GDM1 (cell line): Measurements from ENCODE around the gene LRP1.

ENCODE experiments used
- DNase-seq: peaks from one replicate; lab custom pipeline; 2025; lab: John Stamatoyannopoulos, UW

Gene LRP1

DNA sequence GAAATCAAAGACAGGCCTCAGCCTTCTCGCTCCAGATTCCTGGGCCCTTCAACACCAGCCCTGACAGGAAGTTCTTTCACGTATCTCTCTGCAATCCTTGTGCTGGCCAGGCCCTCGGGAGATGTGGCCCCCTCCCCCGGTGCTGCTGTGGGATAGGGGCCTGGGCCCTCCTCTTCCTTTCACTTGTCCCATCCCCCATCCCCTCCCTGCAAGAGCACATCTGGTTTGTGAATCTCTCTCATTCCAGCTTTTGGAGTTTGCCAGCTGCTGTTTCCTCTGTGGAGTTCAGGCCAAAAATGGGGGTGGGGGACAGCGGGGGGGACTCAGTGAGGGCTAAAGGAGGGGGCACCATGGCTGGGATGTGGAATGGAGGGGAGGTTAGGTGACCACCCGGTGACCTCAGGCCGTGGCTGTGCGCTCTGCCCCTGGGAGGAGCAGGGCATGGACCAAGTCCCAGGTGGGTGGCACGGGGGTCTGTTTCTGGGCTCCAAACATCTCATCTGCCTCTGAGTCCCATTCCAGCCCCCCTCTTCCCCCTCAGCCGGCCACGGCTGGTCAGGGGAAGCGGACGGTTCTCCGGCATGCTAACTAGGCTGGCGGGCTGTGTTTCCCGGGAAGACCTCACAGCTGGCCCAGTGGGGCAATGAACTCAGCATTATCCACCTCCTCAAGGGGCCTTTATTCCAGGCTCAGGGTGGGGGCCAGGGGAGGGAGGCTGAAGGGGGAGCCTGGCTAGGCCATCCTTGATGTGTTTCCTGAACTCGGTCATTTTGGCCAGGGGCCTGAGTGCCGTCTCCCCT is 7.4 kb downstream of the LRP1 start:
- no peak for DNase-seq

DNA sequence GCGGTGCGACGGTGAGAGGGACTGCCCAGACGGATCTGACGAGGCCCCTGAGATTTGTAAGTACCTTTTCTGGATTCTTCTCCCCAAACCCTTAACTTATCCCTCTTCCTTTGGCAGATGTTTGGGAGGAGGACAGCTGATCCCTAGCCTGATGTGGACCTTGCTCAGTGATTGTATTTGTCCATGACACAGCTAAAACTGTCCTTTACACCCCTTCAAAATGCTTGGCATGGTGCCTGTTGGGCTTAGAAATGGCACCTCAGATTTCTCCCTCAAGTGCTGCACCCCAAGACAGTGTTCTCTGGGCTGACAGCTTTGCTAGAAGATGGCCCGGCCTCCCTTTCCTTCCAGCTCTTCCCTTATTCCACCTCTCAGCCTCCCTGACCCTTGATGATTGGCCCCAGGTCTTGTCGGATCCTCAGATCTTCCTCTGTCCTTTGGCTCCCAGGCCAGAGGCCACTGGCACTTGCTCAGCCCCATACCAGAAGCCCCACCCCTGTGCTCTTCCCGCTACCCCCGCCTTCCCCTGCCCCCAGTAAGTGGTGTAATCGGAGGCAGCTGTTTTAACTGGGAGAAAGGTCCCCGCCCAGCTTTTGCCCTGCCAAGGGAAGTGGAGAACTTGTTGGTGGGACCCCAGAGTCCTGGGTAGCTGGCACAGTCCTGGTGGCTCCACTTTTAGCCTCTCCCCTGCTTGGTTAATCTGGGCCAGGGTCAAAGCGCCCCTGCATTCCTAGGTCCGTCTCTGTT is 10.4 kb downstream of the LRP1 start:
- DNase-seq, result no peak

DNA sequence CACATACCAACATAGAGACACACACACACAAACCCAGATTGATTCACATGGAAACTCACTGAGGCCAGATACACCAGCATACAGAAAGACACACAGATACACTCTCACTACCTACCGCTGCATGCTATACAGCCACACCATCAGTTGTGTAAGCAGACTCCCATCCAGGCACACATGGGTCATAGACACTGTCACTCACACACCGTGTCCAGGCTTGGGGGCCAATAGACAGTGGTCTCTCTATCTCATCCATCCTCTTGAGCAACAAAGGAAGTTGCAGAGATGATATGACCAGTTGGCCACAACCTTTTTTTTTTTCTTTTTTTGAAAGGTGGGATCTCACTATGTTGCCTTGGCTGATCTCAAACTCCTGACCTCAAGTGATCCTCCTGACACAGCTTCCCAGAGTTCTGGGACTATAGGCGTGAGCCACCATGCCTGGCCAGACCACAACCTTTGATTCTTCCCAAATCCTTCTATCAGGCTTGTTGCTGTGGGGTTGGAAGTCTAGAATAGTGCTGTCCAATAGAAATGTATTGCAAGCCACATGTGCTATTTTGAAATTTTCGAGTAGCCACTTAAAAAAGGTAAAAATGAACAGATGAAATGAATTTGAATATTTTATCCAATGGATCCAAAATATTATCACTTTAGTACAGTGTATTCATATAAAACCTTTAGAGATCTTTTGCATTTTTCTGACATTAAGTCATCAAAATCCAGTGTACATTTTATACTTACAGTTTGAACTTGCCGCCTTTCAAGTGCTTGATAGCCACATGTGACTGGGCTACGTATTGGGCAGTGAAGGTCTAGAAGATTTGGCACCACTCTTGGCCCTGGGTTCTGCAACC is 11.7 kb downstream of the LRP1 start:
- no peak for DNase-seq

DNA sequence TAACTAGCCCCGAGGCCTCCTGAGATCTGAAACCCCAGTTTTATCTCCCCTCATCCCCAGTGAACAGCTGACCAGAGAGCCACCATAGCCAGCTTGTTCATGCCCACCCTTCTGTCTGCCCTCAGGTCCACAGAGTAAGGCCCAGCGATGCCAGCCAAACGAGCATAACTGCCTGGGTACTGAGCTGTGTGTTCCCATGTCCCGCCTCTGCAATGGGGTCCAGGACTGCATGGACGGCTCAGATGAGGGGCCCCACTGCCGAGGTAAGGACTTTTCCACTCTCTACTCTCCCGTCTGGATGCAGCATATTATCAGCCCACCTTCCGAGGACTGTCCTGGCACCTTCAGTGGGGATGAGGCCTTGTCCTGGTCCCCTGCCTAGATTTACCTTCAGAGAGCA is 13.0 kb downstream of the LRP1 start:
- DNase-seq, result no peak

DNA sequence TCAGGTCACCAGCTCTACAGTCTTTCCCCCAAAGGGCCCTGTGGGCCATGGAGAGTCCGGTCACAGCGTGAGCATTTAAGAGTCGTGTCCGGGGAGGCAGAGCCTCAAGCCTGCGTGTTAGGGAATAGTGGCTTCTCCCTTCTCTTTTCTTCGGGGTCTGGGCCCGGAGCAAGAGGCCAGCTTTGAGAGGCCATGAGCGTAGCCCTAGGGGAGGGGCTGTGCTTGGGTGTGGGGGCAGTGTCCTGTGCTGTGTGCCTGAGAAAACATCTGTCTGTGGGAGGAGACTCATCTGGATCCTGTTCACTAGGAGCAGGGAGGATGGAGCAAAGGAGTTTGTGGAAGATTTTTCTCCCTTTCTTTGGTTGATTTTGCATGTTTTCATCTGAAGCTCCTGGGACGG is 13.8 kb downstream of the LRP1 start:
- DNase-seq, result no peak

DNA sequence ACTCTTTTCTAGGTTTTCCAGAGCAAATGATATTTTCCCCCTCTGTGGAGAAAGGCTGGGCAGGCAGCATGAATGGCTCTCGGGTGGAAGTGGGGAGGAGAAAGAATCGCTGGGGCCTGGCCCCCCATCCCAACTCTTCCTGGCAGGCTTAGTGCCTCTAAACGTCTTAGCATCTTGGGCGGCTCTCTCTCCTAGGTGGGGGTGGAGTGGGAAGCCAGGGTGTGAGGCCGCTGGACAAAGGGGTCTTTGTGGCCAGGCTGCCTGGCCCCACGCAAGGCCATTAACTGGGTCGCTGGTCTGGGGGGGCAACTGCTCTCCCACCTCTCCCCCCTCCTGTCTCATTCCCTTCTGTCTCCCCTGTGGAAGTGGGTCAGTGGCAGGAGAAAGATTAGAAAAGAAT is 14.4 kb downstream of the LRP1 start:
- no peak for DNase-seq

DNA sequence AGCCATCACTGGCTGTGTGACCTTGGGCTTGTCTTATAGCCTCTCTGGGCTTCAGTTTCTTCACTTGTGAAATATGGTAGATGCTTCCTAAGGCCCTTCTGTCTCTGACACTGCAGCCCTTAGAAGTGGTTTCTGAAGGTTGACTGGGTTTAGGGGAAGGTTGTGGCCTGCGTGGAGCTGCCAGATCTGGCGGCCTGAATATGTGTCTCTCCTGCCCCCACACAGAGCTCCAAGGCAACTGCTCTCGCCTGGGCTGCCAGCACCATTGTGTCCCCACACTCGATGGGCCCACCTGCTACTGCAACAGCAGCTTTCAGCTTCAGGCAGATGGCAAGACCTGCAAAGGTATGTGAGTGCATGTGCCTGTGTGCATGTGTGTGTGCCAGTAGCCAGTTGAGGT is 15.2 kb downstream of the LRP1 start:
- DNase-seq, result no peak

DNA sequence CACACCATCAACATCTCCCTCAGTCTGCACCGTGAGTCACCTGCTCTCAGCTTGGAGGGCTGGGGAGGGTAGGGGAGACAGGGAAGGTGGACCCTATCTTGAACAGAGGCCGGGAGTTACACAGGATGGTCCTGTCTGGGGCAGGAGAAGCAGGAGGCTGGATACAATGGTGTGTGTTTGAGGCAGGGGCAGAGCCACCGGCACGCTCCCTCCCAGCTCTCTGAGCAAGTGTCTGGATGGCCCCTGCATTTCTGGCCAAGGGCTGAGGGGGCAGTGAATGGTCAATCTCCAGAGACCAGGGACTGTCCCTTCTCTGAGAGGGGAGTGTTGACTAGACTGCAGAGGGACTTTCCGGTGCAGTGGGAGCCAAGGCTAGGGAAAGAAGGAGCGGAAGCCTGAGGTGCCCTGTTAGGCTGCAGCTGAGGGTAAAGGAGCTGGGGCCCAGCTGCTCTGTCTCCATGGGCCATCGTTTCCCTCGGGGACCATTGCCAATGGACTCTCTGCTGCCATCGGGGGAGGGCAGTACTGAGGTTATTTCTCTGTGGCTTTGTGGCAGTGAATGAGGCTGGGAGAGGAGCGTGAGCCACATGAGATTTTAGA is 17.3 kb downstream of the LRP1 start:
- no peak for DNase-seq

DNA sequence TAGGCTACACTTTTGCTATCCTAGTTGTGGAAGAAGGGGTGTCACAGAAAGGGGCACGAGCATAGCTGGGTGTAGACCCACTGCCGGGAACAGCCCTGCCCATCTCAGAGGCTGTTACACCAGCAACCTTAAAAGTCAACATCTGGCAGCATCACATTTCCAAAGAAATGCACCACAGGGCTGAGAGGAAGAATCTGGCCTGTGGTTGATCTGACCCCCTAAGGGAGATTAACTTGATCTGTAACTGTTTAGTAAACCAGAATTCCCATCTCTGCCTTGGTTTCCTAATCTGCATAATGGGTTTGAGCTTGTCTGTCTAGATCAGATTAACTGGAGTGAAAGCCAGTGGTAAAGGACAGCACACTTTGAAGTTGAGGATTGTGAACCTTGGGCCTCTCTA is 17.8 kb downstream of the LRP1 start:
- no peak for DNase-seq

DNA sequence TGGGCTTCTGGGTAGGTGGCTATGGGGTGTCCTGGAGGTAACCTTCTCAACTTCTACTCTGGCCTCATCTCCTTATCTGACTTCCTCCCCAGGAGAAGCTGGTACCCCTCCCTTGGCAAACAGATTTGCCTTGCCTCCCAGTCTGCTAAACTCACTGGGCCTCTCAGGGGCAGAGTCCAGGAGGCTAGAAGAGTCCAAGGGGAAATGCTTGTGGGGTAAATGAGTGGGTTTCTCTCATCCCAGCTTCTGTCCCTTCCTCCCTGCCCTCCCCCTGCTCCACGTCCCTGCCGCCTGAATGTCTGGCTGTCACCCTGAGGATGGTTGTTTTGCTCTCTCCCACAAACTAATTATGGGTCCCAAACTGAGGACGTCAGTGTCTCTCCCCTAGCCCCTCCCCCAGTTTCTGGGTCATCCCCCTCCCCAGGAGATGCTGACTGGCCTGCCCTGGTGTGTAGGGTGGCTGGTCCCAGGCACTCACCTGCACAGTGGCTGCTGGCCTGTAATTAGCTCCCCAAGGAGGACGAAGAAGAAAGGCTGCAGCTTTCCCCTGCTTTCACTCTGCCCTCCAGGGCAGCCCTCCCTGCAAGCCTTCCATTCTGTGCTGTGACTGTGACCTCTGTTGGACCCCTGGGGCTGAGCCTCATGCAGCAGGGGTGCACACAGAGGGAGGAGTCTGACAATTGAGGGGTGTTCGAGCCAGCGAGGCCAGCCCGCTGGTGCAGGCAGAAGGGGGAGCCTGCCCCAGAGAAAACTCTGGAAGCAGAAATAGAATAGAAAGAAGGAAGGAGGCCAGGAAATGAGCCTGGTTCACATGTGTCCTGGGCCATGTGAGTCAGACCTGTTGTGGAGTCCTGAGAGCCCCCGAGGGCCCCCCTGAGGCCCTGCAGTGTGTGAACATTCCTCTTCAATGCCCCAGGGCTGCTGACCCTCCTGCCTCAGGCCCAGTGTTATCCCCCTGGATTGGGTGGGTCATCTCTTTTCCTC is 19.0 kb downstream of the LRP1 start, which contains the start of gene LRP1-AS:
Gene LRP1-AS, minus strand, starts transcription at position 659 of the 984 bp plus-strand sequence.
- DNase-seq, result no peak

DNA sequence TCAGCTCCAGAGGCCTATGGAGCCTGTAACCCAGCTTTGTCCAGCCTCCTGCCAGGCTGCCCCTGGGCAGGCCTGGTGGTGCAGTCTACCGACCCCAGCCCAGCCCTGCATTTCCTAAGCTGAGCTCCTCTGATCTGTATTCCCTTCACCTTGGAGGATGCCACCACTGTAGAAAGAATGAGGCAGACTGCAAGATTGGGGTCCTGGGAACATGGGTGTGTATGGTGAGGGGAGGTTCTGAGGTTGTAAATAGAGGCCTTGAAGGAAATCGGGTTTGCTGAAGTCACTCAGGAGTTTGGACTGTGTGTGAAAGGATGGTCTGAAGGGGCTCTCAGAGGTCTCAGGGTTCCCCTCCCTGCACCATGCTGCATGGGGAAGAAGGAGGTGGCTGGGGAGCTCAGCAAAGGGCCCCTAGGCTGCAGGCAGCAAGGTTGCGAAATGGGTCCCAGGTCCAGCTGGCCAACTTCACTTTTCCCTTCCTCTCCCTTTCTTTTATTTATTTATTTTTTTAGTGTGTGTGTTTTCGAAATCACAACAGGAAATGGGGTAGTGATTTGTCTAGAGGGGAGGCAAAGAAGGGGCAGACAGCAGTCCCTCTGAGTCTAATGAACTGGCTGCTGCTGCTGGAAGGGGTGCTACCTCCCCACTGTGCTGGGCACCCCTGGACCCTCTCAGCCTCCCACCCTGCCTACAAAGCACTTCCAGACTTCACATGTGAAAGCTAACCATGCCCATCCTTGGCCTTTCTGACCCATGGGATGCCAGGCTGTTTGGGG is 20.4 kb downstream of the LRP1 start:
- DNase-seq, result no peak

DNA sequence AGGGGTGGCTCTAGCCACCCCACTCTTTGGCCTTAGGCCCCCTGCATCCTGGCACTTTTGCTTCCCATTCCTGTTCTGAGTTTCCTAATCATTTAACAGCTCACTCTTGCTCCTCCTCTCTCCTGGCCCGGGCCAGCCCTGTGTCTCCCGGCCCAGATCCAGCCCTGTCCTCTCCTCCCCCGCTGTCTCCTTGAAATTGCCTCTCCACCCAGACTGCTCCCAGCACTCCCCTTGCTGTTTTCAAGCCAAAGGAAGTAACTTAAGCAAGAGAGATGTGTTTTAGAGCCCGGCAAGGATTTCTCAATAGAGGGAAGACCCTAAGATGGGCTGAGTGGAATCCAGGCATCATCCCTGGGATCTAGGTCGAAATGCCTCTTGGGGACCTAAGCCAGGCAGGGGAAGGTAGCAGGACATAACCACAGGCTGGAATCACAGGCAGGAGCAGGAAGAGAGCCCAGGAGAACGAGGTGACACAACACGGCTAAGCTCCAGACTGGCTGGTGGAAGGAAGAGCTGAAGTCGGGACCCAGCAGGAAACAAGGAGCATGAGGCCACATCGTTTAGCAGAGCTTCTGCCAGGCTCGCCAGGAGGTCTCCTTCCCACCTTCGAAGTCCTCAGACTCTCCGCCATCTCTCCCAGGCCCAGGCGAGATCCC is 21.1 kb downstream of the LRP1 start:
- DNase-seq, result no peak

DNA sequence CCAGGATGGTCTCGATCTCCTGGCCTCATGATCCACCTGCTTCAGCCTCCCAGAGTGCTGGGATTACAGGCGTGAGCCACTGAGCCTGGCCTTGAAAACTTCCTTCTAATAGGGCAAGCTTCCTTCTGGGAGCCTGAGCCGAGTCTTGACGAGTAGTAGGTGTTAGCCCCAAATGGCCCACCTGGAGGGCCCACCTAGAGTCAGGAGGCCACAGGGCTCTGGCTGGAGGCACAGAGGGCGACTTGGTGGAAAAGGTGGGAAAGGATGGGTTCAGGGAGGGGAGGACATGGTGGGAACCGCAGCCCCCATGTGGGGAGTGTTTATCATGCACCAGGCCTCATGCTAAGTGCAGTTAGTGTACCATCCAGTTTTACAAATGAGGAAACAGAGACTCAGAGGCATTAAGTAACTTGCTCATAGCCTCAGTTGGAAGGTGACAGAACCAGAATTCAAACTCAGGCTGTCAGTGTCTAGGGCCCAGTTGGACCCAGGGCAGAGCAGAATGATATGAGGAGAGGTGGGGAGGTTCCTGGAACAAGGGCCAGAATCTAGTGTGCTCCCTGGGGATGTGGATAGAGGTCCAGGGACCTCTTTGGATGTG is 22.2 kb downstream of the LRP1 start:
- DNase-seq, result no peak

DNA sequence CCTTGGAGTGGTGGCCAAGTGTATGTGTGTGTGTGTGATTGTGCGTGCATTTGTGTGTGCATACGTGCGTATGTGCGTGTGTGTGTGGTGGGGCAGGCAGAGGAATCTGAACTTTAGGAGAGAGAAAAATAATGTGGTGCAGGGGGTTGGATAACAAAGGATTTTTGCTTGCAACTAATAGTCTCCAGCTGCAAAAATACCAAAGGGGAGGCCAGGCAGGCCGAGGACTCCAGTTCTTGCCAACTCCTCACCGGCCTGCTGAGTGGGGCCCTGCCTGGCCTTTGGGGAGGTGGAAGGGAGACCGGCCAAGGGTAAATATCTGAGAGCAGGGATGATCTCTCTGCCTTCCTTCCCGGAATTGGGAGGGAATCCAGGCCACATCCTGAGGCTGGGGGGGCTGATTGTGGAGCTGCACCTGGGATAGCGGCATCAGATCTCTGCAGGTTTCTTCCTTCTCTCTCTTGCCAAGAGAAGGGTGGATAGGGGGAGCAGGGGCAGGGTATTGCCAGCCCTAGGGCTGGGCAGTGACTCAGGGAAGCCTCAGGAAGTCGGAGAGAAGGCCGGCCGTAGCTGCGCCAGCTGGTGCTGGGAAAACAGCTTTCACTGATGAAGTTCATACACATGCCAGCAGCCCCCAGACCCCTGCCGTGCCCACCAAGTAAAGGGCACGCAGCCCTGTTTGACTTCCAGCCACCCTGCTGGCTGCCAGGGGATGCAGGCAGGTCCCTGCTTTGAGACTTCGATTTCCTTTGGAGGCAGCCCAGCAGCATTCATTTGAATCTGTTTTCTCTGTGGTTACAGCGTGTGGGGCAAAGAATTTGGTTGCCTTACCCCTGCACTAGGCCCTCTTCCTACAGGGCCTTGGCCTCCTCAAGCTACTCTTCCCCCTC is 23.7 kb downstream of the LRP1 start:
- DNase-seq, result no peak

DNA sequence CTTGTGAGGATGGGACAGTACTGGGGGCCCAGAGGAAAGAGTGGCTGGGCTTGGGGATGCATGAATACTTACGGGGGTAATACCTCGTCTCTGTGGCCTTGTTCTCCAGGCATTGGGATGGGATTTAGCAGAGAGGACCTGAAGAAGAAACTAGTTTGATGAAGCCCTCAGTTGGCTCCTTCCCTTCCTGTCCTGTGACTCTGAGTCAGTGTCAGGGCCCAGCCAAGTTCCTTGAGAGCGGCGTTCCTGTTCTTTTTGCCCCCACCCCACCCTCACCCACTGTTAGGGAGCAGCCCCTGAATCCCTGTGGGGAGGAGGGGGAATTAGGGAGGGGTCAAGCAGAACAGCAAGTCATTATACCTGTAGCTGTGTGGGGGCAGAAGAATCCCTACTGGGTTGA is 24.4 kb downstream of the LRP1 start:
- no peak for DNase-seq

DNA sequence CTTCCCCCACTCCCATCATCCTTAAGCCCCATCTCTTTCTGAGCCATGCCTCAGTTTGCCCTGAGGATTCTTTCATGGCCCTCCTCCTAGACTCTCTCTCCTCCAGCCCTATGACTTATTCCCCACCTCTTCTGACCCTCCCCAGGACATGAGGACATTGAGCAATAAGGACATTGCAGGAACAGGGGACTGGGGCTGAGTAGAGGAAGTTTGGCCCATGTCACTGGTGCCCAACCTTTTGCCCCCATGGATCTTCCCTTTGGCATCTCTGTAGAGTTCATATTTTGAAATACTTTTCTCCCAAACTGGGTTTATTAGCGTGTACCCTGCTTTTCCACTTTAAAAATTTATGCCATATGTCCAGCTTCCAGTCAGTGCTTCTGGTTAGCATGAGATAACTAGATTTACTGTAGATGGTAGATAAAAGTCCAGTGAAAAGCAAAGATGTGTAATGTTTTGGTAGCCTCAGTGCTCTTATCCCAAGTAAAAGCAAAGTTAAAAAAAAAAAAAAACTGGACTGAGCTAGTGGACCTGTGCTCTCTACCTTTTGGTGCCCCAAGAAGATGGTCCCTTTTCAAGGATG is 25.2 kb downstream of the LRP1 start:
- no peak for DNase-seq

DNA sequence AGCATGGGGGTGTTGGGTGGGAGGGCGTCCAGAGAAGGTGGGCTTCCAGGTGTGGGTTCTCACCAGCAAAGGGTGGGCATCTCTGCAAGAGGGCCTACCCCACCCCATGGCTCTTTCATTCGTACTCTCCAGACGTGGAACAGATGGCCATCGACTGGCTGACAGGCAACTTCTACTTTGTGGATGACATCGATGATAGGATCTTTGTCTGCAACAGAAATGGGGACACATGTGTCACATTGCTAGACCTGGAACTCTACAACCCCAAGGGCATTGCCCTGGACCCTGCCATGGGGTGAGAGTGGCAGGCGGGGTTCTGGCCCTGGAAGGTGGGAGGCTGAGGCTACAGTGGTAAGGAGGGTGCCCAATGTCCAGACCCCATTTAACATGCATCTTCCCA is 25.8 kb downstream of the LRP1 start:
- DNase-seq, result no peak
